GM21360 (cell line): ENCODE data around the gene DDX39A.
"Not testable (repeated sequence)": the region's sequence is repeated elsewhere in the genome, so short reads cannot be mapped to it uniquely, and the experiment has no call there.

Experiments
- ATAC-seq: cut with Tn5 transposase; IDR thresholded peaks from one replicate; pipeline ENCODE4 v1.9.1; 2021; ENCODE audit warnings: mild to moderate bottlenecking, moderate library complexity; ENCODE audit not compliant: unreplicated experiment

The DDX39A gene

DNA sequence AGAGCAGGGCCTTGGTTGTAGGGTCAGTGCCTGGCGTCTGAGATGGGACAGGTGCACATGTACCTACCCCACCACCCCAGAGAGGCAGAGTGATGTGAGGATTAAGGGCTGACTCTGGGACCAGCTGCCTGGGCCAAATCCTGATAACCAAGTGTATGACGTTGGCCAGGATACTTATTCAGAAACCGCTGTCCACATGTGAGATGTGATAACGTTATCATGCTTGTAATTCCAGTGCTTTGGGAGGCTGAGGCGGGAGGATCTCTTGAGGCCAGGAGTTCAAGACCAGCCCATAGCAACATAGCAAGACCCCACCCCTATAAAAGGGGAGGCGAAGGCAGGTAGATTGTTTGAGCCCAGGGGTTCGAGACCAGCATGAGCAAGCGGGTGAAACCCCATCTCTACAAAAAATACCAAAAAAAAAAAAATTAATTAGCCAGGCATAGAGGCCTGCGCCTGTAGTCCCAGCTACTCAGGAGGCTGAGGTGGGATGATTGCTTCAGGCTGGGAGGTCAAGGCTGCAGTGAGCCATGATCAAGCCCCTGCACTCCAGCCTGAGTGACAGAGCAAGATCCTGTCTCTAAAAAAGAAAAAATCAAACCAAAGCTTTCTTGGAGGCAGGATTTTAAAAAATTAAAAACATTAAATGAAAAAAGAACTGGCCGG, 27.9 kb downstream of the DDX39A start:
- no peak for ATAC-seq

DNA sequence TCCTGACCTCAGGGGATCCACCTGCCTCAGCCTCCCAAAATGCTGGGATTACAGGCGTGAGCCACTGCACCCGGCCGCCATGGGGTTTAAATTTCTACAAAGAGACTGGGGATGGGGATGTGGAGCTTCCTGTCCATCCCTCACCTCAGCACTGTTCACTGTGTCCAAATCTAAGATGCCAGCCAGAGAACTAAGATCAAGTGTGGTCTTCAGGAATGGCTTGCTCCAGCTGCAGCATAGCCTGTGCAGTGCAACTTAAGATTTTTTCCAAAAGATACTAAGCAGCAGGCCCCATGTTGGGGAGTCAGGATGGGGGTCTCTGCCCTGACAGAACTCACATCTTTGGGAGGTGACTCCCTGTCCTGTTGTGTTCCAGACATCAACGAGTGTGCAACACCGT, 28.6 kb downstream of the DDX39A start:
- no peak for ATAC-seq

DNA sequence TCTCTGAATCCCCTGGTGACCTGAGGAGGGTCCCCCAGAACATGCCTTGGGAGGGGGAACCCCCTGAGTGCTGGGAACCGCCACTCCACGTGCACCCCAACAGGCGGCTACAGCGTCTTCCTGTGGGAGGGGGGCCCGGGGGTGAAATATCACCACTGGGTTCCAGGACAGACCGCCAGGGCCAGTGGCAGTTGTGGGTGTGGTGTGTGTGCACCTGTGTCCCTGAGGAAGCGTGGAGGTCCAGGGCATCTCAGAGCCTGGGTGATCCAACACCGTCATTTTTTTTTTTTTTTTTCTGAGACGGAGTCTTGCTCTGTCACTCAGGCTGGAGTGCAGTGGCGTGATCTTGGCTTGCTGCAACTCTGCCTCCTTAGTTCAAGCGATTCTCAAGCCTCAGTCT, 33.6 kb downstream of the DDX39A start:
- ATAC-seq, result no peak

DNA sequence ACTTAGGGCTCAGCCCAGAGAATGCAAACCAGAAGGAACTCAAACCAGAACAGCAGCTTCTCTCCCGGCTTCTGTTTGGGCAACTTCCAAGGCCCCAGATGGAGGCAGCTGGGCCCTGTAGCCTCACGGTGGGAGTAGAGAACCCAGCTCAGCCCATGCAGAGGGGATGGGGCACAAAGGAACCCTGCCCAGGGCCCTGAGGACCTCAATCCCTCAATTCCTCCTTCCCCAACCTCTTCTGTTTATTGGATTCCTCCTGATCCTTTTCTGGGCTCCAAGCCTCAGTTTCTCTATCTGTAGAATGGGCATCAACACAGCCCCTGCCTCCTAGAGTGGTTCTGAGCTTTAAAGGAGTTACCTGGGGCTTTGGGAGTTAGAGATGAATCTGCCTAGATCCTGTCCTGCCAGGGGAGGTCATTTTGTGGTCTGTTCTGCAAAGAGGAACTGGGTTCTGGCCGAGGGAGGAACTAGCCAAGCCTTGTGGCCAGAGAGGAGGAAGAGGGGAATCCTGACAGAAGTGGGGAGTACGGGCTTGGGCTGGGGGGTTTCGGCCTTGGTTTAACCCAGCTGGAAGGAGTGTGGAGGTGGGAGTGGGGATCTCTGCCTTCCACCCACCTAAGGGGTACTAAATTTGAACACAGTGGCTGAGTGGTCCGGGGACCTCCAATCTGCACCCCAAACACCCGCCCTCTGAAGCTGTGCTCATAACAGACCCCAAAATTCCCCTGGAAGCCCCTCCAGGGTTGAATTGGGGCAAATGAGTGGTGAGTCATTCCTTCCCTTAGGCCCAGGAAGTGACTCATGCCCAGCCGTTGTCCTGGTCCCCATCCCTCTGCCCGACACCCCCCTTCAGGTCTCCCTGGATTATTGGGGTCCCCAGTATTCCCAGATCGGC, 35.2 kb downstream of the DDX39A start:
- no peak for ATAC-seq

DNA sequence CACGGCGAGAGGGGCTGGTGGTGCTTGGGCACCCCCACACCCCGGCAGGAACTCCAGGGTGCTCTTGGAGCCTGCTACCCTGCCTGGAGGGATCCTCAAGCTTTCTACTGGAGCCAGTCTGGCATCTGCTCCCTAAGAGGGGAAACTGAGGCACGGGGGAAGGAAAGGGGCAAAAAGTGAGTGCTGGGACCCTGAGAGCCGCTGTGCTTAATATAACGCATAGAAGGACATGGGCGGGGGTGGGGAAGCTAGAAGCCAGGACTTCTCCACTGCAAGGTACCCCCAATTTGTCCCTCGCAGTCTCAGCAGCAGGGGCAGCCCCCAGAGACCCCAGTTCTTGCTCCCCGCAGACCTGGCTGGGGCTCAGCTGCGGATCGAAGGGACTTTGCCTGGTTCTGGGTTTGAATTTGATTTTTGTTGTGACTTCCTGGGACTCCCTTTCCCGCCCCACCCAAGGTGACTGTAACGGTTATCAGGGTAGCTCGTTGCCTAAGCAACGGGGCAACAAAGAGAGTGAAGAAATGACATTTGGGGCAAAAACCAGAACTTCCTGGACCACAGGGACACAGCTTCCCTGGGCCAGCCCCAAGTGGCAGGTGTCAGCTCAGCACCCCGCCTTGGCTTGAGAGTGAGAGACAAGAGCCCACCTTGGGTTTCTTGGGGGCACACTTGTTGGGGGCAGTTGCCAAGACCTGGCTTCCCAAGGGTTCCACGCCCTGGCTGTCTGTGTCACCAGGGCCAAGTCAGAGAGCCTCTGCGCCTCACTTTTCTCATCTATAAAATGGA, 37.3 kb downstream of the DDX39A start:
- no peak for ATAC-seq

DNA sequence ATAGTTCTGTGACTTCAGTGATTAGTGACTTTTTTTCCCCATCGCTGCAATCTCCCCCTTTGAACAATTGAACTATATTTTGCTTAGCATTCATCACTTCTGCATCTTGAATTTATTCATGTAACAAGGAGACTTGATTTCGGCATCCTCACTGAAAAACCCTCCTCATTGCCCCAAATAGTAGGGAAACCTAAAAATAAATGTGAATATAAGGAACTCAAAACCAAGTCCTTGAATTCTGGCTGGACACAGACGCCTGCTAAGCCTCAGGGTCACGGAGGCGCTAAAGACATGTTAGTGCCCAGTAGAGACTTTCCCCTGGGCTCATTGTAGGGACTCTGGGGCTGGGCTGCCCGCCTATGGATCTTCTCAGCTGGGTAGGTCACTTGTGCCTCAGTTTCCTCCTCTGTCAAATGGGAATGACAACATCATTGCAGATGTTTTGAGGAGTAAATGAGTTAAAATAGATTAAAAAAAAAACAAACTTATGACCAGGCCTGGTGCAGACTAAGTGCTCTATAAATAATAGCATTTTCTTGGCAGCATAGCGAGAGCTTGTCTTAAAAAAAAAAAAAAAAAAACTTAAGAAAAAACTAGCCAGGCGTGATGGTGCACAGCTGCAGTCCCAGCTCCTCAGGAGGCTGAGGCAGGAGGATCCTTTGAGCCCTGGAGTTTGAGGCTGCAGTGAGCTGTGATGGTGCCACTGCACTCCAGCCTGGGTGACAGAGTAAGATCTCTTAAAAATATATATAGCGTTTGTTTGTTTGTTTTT, 39.7 kb downstream of the DDX39A start:
- no peak for ATAC-seq

DNA sequence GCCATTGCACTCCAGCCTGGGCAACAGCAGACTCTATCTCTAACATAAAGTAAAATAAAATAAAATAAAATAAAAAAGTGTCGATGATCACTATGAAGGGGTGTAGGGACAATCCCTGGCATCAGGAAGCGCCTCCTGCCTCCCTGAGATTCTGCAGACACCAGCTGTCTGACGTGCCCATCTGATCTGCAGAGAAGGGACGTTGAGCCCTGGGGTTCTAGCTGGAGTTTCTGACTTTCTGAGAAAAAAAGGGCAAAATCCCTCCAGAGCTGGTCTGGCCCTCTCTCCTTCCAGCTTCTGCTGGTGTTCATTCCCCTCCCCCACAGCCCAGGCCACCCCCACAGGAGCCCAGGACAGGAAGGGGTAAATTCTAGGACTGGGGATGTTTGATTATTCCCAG, 40.3 kb downstream of the DDX39A start:
- ATAC-seq, result no peak

DNA sequence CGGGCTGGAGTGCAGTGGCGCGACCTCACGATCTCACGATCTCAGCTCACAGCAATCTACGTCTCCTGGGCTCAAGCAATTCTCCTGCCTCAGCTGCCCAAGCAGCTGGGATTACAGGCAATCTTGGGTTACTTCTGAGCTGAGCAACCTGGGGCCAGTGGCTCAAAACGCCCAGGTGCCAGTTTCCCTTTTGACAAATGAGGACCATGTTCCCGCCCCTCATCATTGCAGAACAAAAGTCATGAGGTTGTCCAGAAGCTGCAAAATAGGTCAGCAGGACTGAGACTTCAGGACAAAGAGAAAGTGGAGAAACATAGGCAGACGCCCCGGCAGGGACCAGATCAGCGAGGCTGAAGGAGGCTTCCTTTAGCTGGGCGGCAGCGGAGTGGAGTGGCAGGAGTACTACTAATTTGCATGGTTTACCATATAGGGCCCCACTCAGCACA, 41.2 kb downstream of the DDX39A start:
- ATAC-seq, result no peak

DNA sequence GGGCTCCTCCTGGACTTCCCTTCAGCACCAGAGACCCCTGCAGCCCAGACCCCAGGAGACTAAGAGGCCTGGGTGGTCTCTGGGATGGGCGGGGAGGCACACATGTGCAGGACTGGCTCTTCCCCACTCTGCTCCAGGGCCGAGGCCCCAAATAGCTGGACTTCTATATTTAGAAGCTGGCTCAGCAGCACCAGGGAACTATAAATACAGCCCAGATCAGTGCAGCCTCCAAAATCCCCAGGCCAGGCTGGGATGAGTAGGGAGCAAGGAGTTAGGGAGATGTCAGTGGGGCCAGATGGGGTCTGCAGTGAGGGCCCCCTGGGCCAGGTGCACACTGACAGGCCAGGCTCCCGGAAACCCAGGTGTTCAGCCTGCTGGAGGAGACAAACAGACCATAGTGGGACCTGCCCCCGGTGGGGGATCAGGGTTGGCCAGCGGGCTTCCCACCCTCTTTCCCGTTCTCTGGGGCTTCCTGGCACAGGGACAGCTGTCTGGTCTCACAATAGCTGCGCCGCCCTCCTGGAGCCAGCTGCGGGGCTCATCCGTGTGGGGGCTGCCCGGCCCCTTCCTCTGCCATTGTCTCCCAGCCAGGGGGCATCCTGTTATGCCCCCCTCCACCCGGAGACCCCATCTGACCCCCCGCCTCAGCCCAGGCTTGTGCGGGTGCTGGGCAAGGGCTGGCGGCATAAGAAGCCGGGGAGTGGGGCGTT, 43.4 kb downstream of the DDX39A start:
- ATAC-seq, result no peak

DNA sequence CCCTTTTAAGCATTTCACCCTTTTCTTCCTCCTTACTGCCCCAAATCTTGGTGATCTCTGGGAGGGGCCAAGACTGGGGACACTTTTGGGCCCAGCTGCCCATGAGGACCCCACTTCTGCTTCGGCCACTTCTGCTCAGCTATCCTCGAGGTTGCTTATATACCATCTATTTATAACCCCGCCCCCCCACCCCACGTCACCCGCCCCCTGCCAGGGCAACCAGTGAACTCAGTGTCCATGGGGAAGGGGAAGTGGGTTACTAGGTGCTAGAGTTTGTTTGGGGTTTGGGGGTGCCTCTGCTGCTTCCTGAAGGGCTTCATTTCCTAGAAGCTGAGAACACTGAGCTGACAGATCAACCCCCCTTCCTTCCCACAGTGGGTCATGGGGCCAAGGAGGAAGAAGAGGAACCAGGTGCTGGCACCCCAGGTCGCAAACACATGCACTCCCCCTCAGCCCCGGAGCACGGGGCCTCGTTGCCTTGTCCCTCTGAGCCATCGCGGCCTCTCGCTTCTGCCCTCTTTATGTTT, 44.0 kb downstream of the DDX39A start:
- ATAC-seq, result no peak

DNA sequence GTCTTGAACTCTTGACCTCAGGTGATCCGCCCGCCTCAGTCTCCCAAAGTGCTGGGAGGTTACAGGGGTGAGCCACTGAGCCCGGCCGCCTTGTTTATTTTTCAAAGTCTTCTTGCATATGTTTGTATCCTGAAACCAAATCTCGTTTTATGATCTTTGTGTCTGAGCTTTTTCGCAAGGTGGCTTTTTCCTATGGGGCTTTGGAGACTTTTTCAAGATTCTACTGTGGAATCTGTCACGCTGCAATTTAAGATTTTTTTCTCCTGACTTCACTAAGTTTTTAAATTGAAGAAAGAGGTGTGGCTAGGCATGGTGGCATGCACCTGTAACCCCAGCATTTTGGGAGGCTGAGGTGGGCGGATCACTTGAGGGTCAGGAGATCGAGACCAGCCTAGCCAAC, 44.8 kb downstream of the DDX39A start:
- ATAC-seq, result not testable (repeated sequence)

DNA sequence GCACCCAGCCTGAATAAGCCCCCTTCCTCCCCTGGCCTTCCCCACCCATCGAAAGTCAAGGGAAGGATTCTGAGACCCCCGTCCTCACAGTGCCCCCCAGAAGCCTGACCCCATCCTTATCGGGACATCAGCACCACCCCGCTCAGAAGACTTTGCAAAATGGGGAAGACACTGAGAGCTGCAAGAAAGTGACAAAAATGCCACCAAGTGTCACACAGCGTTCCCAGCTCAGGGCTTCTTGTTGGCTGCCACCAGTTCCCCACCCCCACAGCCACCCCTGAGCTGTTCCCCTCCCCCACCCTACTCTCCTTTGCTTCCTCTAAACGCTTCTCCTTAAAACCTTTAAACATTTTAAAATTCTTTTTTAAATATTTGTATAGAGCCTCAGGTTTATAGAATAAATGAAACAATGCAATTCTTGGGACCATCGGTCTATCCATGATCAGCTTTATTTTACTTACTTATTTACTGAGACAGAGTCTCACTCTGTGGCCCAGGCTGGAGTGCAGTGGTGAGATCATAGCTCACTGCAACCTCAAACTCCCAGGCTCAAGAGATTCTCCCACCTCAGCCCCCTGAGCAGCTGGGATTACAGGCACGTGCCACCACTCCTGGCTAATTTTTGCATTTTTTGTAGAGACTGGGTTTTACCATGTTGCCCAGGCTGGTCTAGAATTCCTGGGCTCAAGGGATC, 46.6 kb downstream of the DDX39A start:
- ATAC-seq, result not testable (repeated sequence)

DNA sequence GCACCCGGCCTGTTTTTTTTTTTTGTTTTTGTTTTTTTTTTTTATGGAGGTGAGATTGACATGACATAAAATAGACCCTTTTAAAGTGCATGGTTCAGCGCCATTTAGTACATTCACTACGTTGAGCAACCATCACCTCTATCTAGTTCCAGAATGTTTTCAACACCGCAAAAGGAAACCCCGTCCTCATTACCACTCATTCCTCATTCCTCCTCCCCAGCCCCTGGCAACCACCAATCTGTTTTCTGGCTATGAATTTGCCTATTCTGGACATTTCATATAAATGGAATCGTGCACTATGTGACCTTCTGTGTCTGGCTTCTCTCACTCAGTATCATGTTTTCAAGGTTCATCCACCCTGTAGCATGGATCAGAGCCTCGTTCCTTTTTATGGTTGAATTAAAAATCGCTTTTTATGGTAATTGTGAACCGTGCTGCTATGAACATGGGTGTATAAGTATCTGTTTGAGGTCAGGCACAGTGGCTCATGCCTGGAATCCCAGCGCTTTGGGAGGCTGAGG, 47.8 kb downstream of the DDX39A start:
- ATAC-seq, result no peak

DNA sequence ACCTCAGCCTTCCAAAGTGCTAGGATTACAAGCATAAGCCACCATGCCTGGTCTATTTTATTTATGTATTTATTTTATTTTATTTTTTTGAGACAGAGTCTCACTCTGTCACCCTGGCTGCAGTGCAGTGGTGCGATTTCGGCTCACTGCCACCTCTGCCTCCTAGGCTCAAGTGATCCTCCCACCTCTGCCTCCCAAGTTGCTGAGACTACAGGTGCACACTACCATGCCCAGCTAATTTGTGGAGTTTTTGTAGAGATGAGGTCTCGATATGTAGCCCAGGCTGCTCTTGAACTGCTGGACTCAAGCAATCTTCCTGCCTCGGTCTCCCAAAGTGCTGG, 48.2 kb downstream of the DDX39A start:
- ATAC-seq, result no peak

DNA sequence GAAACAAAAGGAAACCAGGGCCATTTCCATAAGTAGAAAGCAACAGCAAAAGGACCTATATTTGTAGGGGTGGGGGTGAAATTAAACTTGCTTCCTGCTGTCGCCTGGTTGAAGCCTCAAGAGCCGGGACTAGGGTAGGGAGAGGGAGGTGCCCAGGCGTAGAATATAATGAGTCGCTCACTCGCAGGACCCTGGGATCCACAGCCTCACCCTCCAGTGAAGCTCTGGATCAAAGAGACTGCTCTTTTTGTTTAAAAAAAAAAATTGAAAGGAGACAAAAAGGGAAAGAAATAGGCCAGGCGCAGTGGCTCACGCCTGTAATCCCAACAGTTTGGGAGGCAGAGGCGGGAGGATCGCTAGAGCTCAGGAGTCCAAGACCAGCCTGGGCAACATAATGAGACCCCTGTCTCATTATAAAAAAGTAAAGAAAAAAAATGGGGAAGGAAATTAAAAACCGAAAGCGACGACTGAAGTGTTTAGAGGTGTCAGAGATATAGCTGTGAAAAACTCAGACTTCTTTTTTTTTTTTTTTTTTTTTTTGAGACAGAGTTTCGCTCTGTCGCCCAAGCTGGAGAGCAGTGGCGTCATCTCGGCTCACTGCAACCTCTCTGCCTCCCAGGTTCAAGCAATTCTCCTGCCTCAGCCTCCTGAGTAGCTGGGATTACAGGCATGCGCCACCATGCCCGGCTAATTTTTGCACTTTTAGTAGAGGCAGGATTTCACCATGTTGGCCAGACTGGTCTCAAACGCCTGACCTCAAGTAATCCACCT, 48.8 kb downstream of the DDX39A start:
- ATAC-seq, result no peak

DNA sequence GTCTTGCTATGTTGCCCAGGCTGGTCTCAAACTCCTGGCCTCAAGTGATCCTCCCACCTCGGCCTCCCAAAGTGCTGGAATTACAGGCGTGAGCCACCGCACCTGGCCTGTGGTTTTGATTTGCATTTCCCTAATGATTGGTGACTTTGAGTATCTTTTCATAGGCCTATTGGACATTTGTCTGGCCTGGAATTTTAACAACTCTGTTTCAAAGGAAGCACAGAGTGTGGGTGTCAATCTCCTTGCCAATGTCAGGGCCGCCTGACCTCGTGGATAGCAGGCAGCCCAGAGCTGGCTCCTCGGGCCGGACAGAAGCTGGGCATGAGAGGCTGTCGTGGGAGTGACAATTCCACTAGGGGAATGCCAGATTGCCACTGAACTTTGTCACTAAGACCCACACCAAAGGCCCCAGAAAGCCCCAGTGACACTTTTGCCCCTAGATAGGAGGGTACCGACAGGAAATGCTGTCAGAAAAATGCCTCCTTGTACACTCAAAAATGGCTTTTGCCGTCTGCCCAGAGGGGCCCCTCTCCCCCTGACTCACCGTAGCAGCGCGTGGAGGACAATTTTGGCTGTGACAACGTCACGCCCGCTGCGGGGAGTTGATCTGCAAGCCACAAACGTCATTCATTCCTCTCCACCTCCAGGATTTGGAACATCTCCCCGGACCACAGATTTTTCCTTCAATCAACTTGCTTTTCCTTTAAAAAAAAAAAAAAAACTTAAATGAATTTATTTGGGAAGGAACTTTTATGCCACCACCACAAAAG, 49.6 kb downstream of the DDX39A start:
- no peak for ATAC-seq

DNA sequence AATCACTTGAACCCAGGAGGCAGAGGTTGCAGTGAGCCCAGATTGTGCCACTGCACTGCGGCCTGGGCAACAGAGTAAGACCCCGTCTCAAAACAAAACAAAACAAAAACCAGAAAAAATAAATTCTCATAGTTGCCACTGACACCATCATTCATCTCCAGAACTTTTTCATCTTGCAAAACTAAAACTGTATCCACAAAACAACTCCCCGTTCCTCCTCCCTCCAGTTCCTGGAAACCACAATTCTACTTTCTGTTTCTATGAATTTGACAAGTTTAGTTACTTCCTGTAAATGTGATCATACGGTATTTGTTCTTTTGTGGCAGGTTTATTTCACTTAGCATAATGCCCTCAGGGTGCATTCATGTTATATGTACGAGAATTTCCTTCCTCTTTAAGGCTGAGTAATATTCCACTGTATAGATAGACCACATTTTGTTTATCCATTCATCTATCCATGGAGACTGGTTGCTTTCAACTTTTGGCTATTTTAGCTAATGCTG, 51.1 kb downstream of the DDX39A start:
- no peak for ATAC-seq
